ENCODE results near the gene VEGFA.

VEGFA gene

GRCh38 chr6:43743682-43744381 lies 26.2 kb upstream of the VEGFA start:
- TF ChIP-seq CTCF (conservative IDR thresholded peaks at IDR 0.05), result no peak
- TF ChIP-seq ZFX (IDR thresholded peaks at IDR 0.05), result no peak
- H3K27ac ChIP-seq, result peak overlapping the region; percentile 53

- TF ChIP-seq ZFX (IDR thresholded peaks at IDR 0.05) (no peak), CTCF (conservative IDR thresholded peaks at IDR 0.05) (no peak)
- H3K27ac ChIP-seq, result peak overlapping the region; percentile 53
Observed at GRCh38 chr6:43744491-43744890, 25.5 kb upstream of the VEGFA start.

DNA sequence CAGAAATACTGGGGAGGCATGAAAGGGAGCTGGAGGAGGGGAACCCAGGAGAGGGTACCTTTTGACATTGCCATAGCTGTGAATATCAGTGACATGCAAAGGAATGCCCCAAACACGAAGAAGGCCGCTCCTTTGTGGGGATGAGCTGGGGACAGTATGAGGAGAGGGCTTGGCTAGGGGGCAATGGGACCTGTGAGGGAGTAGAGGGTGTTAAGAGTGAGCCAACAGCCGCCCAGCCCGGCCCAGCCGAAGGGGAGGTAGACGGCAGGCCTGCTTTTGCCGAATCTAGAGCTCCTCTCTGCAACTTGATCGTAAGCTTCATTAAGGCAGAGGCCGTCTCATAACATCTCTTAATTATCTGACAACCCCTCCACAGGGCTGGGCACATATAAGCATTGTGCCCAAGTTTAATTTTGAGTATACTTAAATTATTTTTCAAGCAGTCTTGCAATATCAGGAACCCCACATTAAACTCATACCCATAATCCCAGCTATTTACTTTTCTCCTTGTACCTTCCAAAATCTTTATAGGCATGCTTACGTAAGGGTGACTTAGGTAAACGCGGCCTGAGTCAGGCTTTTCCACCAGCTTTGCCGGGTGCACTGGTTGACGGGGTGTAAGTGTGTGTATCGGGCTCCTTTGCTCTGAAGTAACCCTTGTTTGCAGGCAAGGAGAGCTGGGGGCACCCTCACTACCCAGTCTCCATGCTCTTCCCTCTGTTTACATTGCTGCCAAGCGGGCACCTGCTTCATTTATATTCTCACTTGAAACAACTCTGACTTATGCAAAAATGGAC lies 24.9 kb upstream of the VEGFA start:
- TF ChIP-seq ZFX (IDR thresholded peaks at IDR 0.05), result no peak
- no peak for TF ChIP-seq CTCF (conservative IDR thresholded peaks at IDR 0.05)

GRCh38 chr6:43746071-43746470 lies 23.9 kb upstream of the VEGFA start:
- H3K27ac ChIP-seq, result peak overlapping the region; percentile 6
- TF ChIP-seq ZFX (IDR thresholded peaks at IDR 0.05), result no peak
- TF ChIP-seq CTCF (conservative IDR thresholded peaks at IDR 0.05), result no peak

More for the DNA sequence above, 24.9 kb upstream of the VEGFA start:
- H3K27ac ChIP-seq, result peak overlapping the region; percentile 53

DNA sequence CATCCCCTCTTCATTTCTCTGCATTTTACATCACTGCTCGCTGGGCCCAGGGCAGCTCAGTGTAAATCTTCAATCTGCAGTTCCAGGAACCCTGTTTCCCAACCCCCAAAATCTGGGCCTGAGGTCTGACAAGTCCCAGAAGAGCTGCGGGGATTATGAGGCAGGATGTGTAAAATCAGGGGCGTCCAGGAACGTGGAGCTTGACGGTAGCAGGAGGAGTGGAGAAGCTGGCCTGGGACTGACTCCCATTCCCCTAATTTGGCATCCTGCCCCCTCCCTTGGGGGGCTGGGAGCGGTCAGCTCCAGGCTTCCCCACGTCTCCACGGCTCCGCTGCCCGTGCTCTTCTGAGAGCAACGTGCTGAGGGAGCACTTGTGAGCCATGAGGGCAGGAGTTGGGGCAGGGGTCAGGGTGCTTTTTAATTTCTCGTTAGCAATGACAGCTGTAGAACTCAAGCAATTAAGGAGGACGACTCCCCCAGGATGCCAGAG lies 23.4 kb upstream of the VEGFA start:
- TF ChIP-seq ZFX (IDR thresholded peaks at IDR 0.05) (no peak), CTCF (conservative IDR thresholded peaks at IDR 0.05) (no peak)
- peak overlapping the region; percentile 6 for H3K27ac ChIP-seq

DNA sequence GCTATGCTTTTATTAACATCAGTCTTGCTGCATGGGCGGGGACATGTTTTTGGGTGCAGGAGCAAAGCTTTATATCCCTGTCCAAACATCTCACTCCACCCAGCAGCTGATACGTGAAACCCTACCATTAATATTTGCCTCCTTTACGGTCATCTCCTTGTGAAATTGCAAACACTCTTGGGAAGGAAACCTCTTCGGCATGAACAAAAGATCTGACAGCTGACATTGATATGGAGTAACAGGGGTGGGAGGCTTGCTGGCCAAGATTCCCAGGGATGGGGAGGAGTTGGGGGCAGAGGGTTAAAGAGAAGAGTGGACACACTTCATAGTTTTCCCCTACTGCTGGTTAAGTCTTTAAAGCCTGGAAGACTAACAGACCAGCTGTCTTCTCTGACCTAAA lies 22.2 kb upstream of the VEGFA start:
- TF ChIP-seq CTCF (conservative IDR thresholded peaks at IDR 0.05) (no peak), ZFX (IDR thresholded peaks at IDR 0.05) (no peak)
- H3K27ac ChIP-seq, result no peak overlapping the region

DNA sequence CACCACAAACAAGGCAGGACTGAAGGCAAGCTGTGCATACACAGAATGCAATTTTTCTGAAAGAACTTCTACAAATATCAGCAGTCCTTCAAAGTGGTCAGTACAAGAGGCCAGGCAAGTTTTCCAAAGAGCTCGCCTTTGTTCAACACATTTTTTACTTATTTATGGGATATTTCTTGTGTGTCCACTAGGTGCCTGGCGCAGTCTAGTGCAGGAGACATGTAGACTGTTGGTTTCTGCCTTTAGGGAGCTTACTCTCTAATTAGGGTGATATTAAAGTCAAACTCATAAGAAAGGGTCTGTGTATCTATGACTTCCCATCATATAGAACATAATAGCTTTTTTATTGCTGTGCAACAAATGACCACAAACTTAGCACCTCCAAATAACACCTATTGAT lies 21.2 kb upstream of the VEGFA start:
- TF ChIP-seq CTCF (conservative IDR thresholded peaks at IDR 0.05), result no peak
- TF ChIP-seq ZFX (IDR thresholded peaks at IDR 0.05), result no peak
- H3K27ac ChIP-seq, result no peak overlapping the region
